GM10266 (cell line): ENCODE results near the gene NAP1L1.

Experiments
- DNase-seq: peaks from one replicate; pipeline ENCODE4 v3.0.0; 2012; ENCODE audit errors: extremely low spot score
- CTCF ChIP-seq: IDR thresholded peaks from 2 replicates; pipeline ENCODE4 v1.5.1; 2012; ENCODE audit warnings: mild to moderate bottlenecking, low read depth; ENCODE audit not compliant: control insufficient read depth, insufficient read depth; ENCODE audit errors: missing control alignments

The NAP1L1 gene

GRCh38 chr12:76117067-76117691, 32.7 kb upstream of the NAP1L1 start:
- no peak for TF ChIP-seq CTCF
- no peak for DNase-seq

GRCh38 chr12:76113800-76114757, 29.6 kb upstream of the NAP1L1 start:
- no peak for DNase-seq
- TF ChIP-seq CTCF, result no peak

- TF ChIP-seq CTCF, result no peak
- DNase-seq, result no peak
Observed at GRCh38 chr12:76111209-76111749, 26.8 kb upstream of the NAP1L1 start.

GRCh38 chr12:76109879-76110278, 25.4 kb upstream of the NAP1L1 start:
- TF ChIP-seq CTCF, result no peak
- DNase-seq, result no peak

GRCh38 chr12:76108356-76108755, 23.9 kb upstream of the NAP1L1 start:
- no peak for TF ChIP-seq CTCF
- no peak for DNase-seq

- no peak for TF ChIP-seq CTCF
- DNase-seq, result no peak
Observed at GRCh38 chr12:76106631-76107030, 22.1 kb upstream of the NAP1L1 start.
